Nephron progenitor cell (in vitro differentiated cells): ENCODE measurements around the gene PPP1R8.

Experiments
- DNase-seq: peaks from one replicate; pipeline ENCODE4 v3.0.0; 2021
- H3K27ac Mint-ChIP-seq: 2 replicates; pipeline ENCODE4 v1.8.0; 2021; ENCODE audit warnings: mild to moderate bottlenecking, moderate library complexity, mixed read lengths
- H3K27me3 Mint-ChIP-seq: 2 replicates; pipeline ENCODE4 v1.8.0; 2021; ENCODE audit warnings: mild to moderate bottlenecking, low read depth, mixed read lengths; ENCODE audit not compliant: poor library complexity
- H3K36me3 Mint-ChIP-seq: 2 replicates; pipeline ENCODE4 v1.8.0; 2021; ENCODE audit warnings: low read depth, mixed read lengths
- H3K4me1 Mint-ChIP-seq: 2 replicates; pipeline ENCODE4 v1.8.0; 2021; ENCODE audit warnings: mixed read lengths
- H3K4me3 Mint-ChIP-seq: 2 replicates; pipeline ENCODE4 v1.8.0; 2021; ENCODE audit warnings: mild to moderate bottlenecking, moderate library complexity, mixed read lengths
- H3K9me3 Mint-ChIP-seq: 2 replicates; pipeline ENCODE4 v1.8.0; 2021; ENCODE audit warnings: mild to moderate bottlenecking, moderate library complexity, mixed read lengths
- TF ChIP-seq, protein P1 (sequence below): fragments of 200-600 bp; sonication (generic); IDR thresholded peaks from 2 replicates; pipeline ENCODE4 v1.5.0; 2021; ENCODE audit warnings: antibody characterized with exemption

The PPP1R8 gene

GRCh38 chr1:27858949-27859576, 28.5 kb downstream of the PPP1R8 start:
- Mint-ChIP-seq H3K27me3 (peaks cover 2% of the 10 kb centered on the region), H3K27ac (no peak overlapping the region), H3K9me3 (no peaks in the 10 kb centered on the region), H3K4me1 (peaks cover 42% of the 10 kb centered on the region), H3K36me3 (peaks cover 7% of the 10 kb centered on the region), H3K4me3 (no peak overlapping the region)
- TF ChIP-seq, protein P1, sequence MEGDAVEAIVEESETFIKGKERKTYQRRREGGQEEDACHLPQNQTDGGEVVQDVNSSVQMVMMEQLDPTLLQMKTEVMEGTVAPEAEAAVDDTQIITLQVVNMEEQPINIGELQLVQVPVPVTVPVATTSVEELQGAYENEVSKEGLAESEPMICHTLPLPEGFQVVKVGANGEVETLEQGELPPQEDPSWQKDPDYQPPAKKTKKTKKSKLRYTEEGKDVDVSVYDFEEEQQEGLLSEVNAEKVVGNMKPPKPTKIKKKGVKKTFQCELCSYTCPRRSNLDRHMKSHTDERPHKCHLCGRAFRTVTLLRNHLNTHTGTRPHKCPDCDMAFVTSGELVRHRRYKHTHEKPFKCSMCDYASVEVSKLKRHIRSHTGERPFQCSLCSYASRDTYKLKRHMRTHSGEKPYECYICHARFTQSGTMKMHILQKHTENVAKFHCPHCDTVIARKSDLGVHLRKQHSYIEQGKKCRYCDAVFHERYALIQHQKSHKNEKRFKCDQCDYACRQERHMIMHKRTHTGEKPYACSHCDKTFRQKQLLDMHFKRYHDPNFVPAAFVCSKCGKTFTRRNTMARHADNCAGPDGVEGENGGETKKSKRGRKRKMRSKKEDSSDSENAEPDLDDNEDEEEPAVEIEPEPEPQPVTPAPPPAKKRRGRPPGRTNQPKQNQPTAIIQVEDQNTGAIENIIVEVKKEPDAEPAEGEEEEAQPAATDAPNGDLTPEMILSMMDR, result no peak
- DNase-seq, result no peak

DNA sequence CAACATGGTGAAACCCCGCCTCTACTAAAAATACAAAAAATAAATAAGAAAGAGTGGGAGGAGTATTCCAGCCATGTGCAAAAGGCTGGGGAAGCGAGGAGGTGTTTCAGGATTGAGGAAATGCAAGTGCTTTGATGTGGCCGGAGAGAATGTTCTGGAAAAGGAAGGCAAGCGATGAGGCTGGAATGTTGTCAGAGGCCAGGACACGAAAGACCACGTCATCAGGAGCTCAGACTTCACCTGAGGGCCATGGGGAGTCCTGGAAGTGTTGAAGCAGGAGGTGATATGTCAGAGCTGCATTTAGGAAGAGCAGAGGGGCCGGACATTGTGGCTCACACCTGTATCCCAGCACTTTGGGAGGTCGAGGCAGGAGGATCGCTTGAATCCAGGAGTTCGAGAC, 30.9 kb downstream of the PPP1R8 start:
- no peak for DNase-seq
- H3K4me1 Mint-ChIP-seq, result peaks cover 42% of the 10 kb centered on the region
- peak overlapping the region; percentile 28 for H3K4me3 Mint-ChIP-seq
- H3K27ac Mint-ChIP-seq, result no peak overlapping the region
- H3K27me3 Mint-ChIP-seq, result peaks cover 5% of the 10 kb centered on the region
- no peaks in the 10 kb centered on the region for H3K9me3 Mint-ChIP-seq
- TF ChIP-seq, protein P1, result no peak
- H3K36me3 Mint-ChIP-seq, result no peaks in the 10 kb centered on the region

- H3K27ac Mint-ChIP-seq, result no peak overlapping the region
- H3K9me3 Mint-ChIP-seq, result no peaks in the 10 kb centered on the region
- peaks cover 5% of the 10 kb centered on the region for H3K27me3 Mint-ChIP-seq
- DNase-seq, result no peak
- TF ChIP-seq, protein P1, result no peak
- no peak overlapping the region for H3K4me3 Mint-ChIP-seq
- H3K4me1 Mint-ChIP-seq, result peaks cover 45% of the 10 kb centered on the region
- no peaks in the 10 kb centered on the region for H3K36me3 Mint-ChIP-seq
These were observed 31.4 kb downstream of the PPP1R8 start for GRCh38 chr1:27862004-27862403.

- no peak overlapping the region for H3K4me3 Mint-ChIP-seq
These were observed 32.3 kb downstream of the PPP1R8 start for GRCh38 chr1:27862671-27863537.

DNA sequence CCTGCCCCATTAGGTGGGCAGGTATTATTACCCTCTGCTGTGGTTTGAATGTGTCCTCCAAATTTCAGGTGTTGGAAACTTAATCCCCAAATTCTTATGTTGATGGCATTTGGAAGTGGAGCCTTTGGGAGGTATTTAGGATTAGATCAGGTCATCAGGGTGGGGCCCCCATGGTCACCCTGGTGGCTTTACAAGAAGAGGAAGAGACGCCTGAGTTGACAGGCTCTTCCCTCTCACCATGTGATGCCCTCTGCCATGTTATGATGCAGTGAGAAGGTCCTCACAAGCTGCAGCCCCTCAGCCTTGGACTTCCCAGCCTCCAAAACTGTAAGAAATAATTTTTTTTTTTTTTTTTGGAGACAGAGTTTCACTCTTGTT, 32.9 kb downstream of the PPP1R8 start:
- Mint-ChIP-seq H3K36me3 (no peaks in the 10 kb centered on the region), H3K27ac (no peak overlapping the region), H3K9me3 (no peaks in the 10 kb centered on the region), H3K27me3 (peaks cover 5% of the 10 kb centered on the region), H3K4me3 (no peak overlapping the region), H3K4me1 (peaks cover 42% of the 10 kb centered on the region)
- DNase-seq, result no peak
- TF ChIP-seq, protein P1, result no peak

More at GRCh38 chr1:27862671-27863537, 32.3 kb downstream of the PPP1R8 start:
- DNase-seq, result no peak
- H3K4me1 Mint-ChIP-seq, result peaks cover 48% of the 10 kb centered on the region
- peak overlapping the region; percentile 50 for H3K27ac Mint-ChIP-seq
- no peaks in the 10 kb centered on the region for H3K9me3 Mint-ChIP-seq
- peaks cover 5% of the 10 kb centered on the region for H3K27me3 Mint-ChIP-seq
- H3K36me3 Mint-ChIP-seq, result no peaks in the 10 kb centered on the region
- TF ChIP-seq, protein P1, result no peak
